ENCODE data around the gene KLHL36. TPM values are rescaled to one million over a fixed set of nuclear protein-coding genes. Genes with fewer than 3 reads are reported as not detected.
"Not testable (repeated sequence)": the region's sequence is repeated elsewhere in the genome, so short reads cannot be mapped to it uniquely, and the experiment has no call there.

Gene KLHL36
- total RNA-seq, 1 experiment from 2014 or later = 76.6 TPM

- no peak for DNase-seq
- no peak overlapping the region for H3K4me3 ChIP-seq (ENCODE audit: insufficient read depth, low read depth, low read length)
- no peaks in the 10 kb centered on the region for H3K27me3 ChIP-seq (ENCODE audit: control insufficient read depth, insufficient read depth, low read length)
- H3K36me3 ChIP-seq (replicated peaks; ENCODE audit: control insufficient read depth, insufficient read depth, low read length) = no peaks in the 10 kb centered on the region
These were observed 32.0 kb downstream of the KLHL36 start for GRCh38 chr16:84680165-84680842.

GRCh38 chr16:84680843-84681629 lies 32.7 kb downstream of the KLHL36 start:
- Histone ChIP-seq H3K36me3 (replicated peaks; ENCODE audit: control insufficient read depth, insufficient read depth, low read length) (no peaks in the 10 kb centered on the region), H3K4me3 (ENCODE audit: insufficient read depth, low read depth, low read length) (no peak overlapping the region), H3K27me3 (ENCODE audit: control insufficient read depth, insufficient read depth, low read length) (no peaks in the 10 kb centered on the region)
- no peak for DNase-seq

- no peaks in the 10 kb centered on the region for H3K27me3 ChIP-seq (ENCODE audit: control insufficient read depth, insufficient read depth, low read length)
- DNase-seq = peak; percentile 78
These were observed 35.6 kb downstream of the KLHL36 start for GRCh38 chr16:84683691-84684591.

GRCh38 chr16:84684592-84684965 lies 36.3 kb downstream of the KLHL36 start:
- DNase-seq = no peak
- no peak overlapping the region for H3K4me3 ChIP-seq (ENCODE audit: insufficient read depth, low read depth, low read length)
- no peaks in the 10 kb centered on the region for H3K36me3 ChIP-seq (replicated peaks; ENCODE audit: control insufficient read depth, insufficient read depth, low read length)
- no peaks in the 10 kb centered on the region for H3K27me3 ChIP-seq (ENCODE audit: control insufficient read depth, insufficient read depth, low read length)

More at GRCh38 chr16:84683691-84684591, 35.6 kb downstream of the KLHL36 start:
- no peak overlapping the region for H3K4me3 ChIP-seq (ENCODE audit: insufficient read depth, low read depth, low read length)
- no peaks in the 10 kb centered on the region for H3K36me3 ChIP-seq (replicated peaks; ENCODE audit: control insufficient read depth, insufficient read depth, low read length)

- DNase-seq = no peak
- H3K4me3 ChIP-seq (ENCODE audit: insufficient read depth, low read depth, low read length) = no peak overlapping the region
- H3K27me3 ChIP-seq (ENCODE audit: control insufficient read depth, insufficient read depth, low read length) = no peaks in the 10 kb centered on the region
- no peaks in the 10 kb centered on the region for H3K36me3 ChIP-seq (replicated peaks; ENCODE audit: control insufficient read depth, insufficient read depth, low read length)
These were observed 36.9 kb downstream of the KLHL36 start for GRCh38 chr16:84685210-84685609.

- H3K36me3 ChIP-seq (replicated peaks; ENCODE audit: control insufficient read depth, insufficient read depth, low read length) = no peaks in the 10 kb centered on the region
- no peak for DNase-seq
- no peak overlapping the region for H3K4me3 ChIP-seq (ENCODE audit: insufficient read depth, low read depth, low read length)
- H3K27me3 ChIP-seq (ENCODE audit: control insufficient read depth, insufficient read depth, low read length) = no peaks in the 10 kb centered on the region
These were observed 38.5 kb downstream of the KLHL36 start for GRCh38 chr16:84686707-84687298.

GRCh38 chr16:84687715-84688114 lies 39.4 kb downstream of the KLHL36 start:
- Histone ChIP-seq H3K27me3 (ENCODE audit: control insufficient read depth, insufficient read depth, low read length) (no peaks in the 10 kb centered on the region), H3K4me3 (ENCODE audit: insufficient read depth, low read depth, low read length) (no peak overlapping the region), H3K36me3 (replicated peaks; ENCODE audit: control insufficient read depth, insufficient read depth, low read length) (no peaks in the 10 kb centered on the region)
- DNase-seq = no peak

GRCh38 chr16:84688163-84688562 lies 39.9 kb downstream of the KLHL36 start:
- H3K36me3 ChIP-seq (replicated peaks; ENCODE audit: control insufficient read depth, insufficient read depth, low read length); H3K27me3 ChIP-seq (ENCODE audit: control insufficient read depth, insufficient read depth, low read length); DNase-seq; H3K4me3 ChIP-seq (ENCODE audit: insufficient read depth, low read depth, low read length): not testable (repeated sequence)

- no peaks in the 10 kb centered on the region for H3K36me3 ChIP-seq (replicated peaks; ENCODE audit: control insufficient read depth, insufficient read depth, low read length)
- DNase-seq = no peak
- no peak overlapping the region for H3K4me3 ChIP-seq (ENCODE audit: insufficient read depth, low read depth, low read length)
- no peaks in the 10 kb centered on the region for H3K27me3 ChIP-seq (ENCODE audit: control insufficient read depth, insufficient read depth, low read length)
These were observed 40.8 kb downstream of the KLHL36 start for GRCh38 chr16:84689111-84689510.

- DNase-seq = no peak
- no peaks in the 10 kb centered on the region for H3K27me3 ChIP-seq (ENCODE audit: control insufficient read depth, insufficient read depth, low read length)
- H3K36me3 ChIP-seq (replicated peaks; ENCODE audit: control insufficient read depth, insufficient read depth, low read length) = no peaks in the 10 kb centered on the region
- no peak overlapping the region for H3K4me3 ChIP-seq (ENCODE audit: insufficient read depth, low read depth, low read length)
These were observed 41.9 kb downstream of the KLHL36 start for GRCh38 chr16:84690088-84690819.

- no peaks in the 10 kb centered on the region for H3K27me3 ChIP-seq (ENCODE audit: control insufficient read depth, insufficient read depth, low read length)
- DNase-seq = no peak
- no peak overlapping the region for H3K4me3 ChIP-seq (ENCODE audit: insufficient read depth, low read depth, low read length)
- no peaks in the 10 kb centered on the region for H3K36me3 ChIP-seq (replicated peaks; ENCODE audit: control insufficient read depth, insufficient read depth, low read length)
These were observed 44.3 kb downstream of the KLHL36 start for GRCh38 chr16:84692451-84693214.

- not testable (repeated sequence) for H3K4me3 ChIP-seq (ENCODE audit: insufficient read depth, low read depth, low read length); H3K27me3 ChIP-seq (ENCODE audit: control insufficient read depth, insufficient read depth, low read length); DNase-seq; H3K36me3 ChIP-seq (replicated peaks; ENCODE audit: control insufficient read depth, insufficient read depth, low read length)
These were observed 45.6 kb downstream of the KLHL36 start for GRCh38 chr16:84693869-84694268.

- no peak overlapping the region for H3K4me3 ChIP-seq (ENCODE audit: insufficient read depth, low read depth, low read length)
- DNase-seq = no peak
- no peaks in the 10 kb centered on the region for H3K27me3 ChIP-seq (ENCODE audit: control insufficient read depth, insufficient read depth, low read length)
- H3K36me3 ChIP-seq (replicated peaks; ENCODE audit: control insufficient read depth, insufficient read depth, low read length) = no peaks in the 10 kb centered on the region
These were observed 46.7 kb downstream of the KLHL36 start for GRCh38 chr16:84694980-84695379.
